MM.1S (cell line): ENCODE results near the gene SCRN2.

Experiments used
- EZH2phosphoT487 ChIP-seq: fragments of 300-600 bp; sonication (generic); IDR thresholded peaks from 2 replicates; pipeline ENCODE4 v1.6.1; 2018; ENCODE audit warnings: antibody characterized with exemption, low read length
- TF ChIP-seq, protein P1 (sequence below): fragments of 300-600 bp; sonication (generic); IDR thresholded peaks from 2 replicates; pipeline ENCODE4 v1.5.1; 2016; ENCODE audit warnings: antibody characterized with exemption, low read length, mixed read lengths

DNA sequence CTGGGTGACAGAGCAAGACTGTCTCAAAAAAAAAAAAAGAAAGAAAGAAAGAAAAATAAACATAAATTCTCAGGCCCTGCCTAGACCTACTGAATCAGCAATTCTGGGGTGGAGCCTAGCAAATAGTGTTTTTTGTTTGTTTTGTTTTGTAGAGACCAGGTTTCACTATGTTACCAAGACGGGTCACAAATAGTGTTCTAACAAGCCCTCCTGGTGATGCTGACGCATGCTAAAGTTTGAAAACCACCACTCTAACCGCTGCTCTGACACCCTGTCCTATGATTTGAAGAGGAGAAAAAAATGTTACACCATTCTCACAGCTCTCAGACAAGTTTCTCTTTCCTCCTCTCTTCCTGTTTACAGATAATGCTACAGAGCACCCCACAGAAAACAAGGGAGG lies 11.2 kb downstream of the SCRN2 start:
- TF ChIP-seq, protein P1, sequence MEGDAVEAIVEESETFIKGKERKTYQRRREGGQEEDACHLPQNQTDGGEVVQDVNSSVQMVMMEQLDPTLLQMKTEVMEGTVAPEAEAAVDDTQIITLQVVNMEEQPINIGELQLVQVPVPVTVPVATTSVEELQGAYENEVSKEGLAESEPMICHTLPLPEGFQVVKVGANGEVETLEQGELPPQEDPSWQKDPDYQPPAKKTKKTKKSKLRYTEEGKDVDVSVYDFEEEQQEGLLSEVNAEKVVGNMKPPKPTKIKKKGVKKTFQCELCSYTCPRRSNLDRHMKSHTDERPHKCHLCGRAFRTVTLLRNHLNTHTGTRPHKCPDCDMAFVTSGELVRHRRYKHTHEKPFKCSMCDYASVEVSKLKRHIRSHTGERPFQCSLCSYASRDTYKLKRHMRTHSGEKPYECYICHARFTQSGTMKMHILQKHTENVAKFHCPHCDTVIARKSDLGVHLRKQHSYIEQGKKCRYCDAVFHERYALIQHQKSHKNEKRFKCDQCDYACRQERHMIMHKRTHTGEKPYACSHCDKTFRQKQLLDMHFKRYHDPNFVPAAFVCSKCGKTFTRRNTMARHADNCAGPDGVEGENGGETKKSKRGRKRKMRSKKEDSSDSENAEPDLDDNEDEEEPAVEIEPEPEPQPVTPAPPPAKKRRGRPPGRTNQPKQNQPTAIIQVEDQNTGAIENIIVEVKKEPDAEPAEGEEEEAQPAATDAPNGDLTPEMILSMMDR, result no peak
- no peak for TF ChIP-seq EZH2phosphoT487
